Stimulated activated CD8-positive, alpha-beta memory T cell treated with anti-CD3 and anti-CD28 coated beads, Interleukin-7, amount 100 ng/mL, for 48 hours (primary cell): ENCODE data around the gene ASTN2.

Experiments used
- DNase-seq, 2 donors: peaks; one replicate each; pipeline ENCODE4 v3.0.0-alpha.2; 2020; ENCODE audit warnings: low read depth in 1 of 2; ENCODE audit errors: extremely low read depth in 1 of 2

The ASTN2 gene

DNA sequence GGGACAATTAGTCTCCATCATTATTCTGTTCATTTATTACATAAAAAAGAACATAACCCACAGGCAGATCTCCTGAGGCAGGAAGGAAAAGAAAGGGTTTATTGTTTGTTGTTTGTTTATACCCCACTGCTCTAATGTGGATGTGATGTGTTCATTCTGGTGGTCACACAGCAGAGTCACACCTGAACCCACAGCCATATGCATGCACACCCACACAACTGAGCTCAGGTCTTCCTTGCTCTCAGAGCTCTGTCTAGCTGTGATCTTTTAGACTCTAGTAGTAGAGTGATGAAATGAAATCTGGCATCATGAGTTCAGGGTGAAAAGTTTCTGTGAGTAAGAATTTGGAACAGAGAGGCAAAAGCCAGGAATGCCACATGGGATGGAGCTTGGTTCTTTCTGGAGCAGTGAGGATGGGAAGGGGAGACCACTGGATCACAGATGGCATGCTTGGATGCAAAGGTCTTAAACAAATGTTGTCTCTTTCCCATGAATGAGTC is 1034.3 kb downstream of the ASTN2 start:
- DNase-seq: no peak

DNA sequence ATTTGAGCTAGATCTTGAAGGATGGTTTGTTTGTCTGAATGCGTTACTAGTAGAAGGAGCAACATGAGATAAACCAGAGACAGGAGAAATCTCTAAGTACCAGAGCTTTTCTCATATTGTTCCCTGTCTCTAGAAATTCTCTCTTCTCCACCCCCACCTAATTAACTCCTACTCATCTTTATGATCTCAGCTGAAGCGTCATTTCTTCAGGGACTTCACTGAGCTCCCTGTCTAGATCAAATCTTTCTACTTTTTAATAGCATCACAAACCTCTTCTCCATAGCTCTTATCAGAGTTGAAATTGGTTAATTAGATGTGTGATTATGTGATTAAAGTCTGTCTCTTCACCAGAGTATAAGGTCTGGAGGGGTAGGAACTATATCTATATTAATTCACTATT is 1035.0 kb downstream of the ASTN2 start:
- DNase-seq: no peak

- no peak for DNase-seq
These were observed 1036.0 kb downstream of the ASTN2 start for GRCh38 chr9:116378873-116379272.

GRCh38 chr9:116377179-116377798 is 1037.6 kb downstream of the ASTN2 start:
- DNase-seq: no peak
